Endothelial cell of umbilical vein (primary cell): ENCODE measurements around the gene SPAG8.

Source experiments
- POLR2A ChIP-seq: IDR thresholded peaks from 2 replicates; pipeline ENCODE4 v1.6.1; 2012; ENCODE audit warnings: low read depth, mild to moderate bottlenecking, control low read depth, low read length
- TF ChIP-seq, protein P1 (sequence below), 2 donors: IDR thresholded peaks; 1 replicate in 1 of 2; 2 replicates in 1 of 2; pipeline ENCODE4 v1.5.1; 2011; ENCODE audit warnings: low read length in 2 of 2, mild to moderate bottlenecking in 2 of 2, moderate library complexity in 2 of 2, control low read depth in 1 of 2, inconsistent platforms in 1 of 2, low read depth in 1 of 2; ENCODE audit not compliant: insufficient read depth in 1 of 2; ENCODE audit errors: extremely low read depth in 1 of 2

DNA sequence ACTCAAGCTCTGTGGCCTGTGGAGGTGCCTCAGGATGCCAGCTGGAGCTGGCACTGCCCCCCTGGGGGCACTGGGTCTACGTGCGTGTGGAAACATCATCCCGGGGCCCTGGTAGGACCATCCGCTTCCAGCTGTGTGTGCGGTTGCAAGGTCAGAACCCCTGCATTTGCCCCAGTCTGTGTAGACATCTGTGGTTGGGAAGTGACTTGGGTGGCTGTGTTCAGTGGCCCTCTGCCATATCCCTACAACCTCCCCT, 29.5 kb upstream of the SPAG8 start:
- no peak for TF ChIP-seq POLR2A
- TF ChIP-seq, protein P1, sequence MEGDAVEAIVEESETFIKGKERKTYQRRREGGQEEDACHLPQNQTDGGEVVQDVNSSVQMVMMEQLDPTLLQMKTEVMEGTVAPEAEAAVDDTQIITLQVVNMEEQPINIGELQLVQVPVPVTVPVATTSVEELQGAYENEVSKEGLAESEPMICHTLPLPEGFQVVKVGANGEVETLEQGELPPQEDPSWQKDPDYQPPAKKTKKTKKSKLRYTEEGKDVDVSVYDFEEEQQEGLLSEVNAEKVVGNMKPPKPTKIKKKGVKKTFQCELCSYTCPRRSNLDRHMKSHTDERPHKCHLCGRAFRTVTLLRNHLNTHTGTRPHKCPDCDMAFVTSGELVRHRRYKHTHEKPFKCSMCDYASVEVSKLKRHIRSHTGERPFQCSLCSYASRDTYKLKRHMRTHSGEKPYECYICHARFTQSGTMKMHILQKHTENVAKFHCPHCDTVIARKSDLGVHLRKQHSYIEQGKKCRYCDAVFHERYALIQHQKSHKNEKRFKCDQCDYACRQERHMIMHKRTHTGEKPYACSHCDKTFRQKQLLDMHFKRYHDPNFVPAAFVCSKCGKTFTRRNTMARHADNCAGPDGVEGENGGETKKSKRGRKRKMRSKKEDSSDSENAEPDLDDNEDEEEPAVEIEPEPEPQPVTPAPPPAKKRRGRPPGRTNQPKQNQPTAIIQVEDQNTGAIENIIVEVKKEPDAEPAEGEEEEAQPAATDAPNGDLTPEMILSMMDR (IDR thresholded peaks at IDR 0.05; ENCODE audit: extremely low read depth in 1 of 2, insufficient read depth in 1 of 2, low read depth in 1 of 2, low read length in 2 of 2): no peak
